IMR-90 (cell line): ENCODE data around the gene TNPO2. TPM values are rescaled to one million over a fixed set of nuclear protein-coding genes. Genes with fewer than 3 reads are reported as not detected.

ENCODE experiments used
- ATAC-seq: fragments of 200-7000 bp; cut with Tn5 transposase; 2 replicates; pipeline ENCODE4 v1.9.1; 2020; ENCODE audit warnings: low read depth, mild to moderate bottlenecking, moderate library complexity
- BruUV-seq: library from RNA; stranded (reverse); fragments of 400-500 nt; replicated peaks from 2 replicates; lab custom pipeline; 2021; lab: Mats Ljungman, UMichigan
- CTCF ChIA-PET: fragments of 300-600 bp; formaldehyde crosslinking; extraction: SDS; loops from one replicate; lab custom pipeline; 2021; ENCODE audit warnings: antibody characterized with exemption; lab: Yijun Ruan, JAX
- POLR2A ChIA-PET: fragments of 300-600 bp; sonication (Branson Sonifier 250); formaldehyde crosslinking; loops from one replicate; lab custom pipeline; 2022; ENCODE audit warnings: antibody characterized with exemption; ENCODE audit not compliant: unreplicated experiment; lab: Charles Lee
- DNase-seq: peaks from one replicate; pipeline ENCODE4 v3.0.0; 2013
- H2AFZ ChIP-seq: replicated peaks from 2 replicates; pipeline ENCODE3; 2013; ENCODE audit warnings: low read length, mild to moderate bottlenecking; ENCODE audit not compliant: poor library complexity
- H2AK5ac ChIP-seq: 2 replicates; pipeline ENCODE4 v1.6.1; 2013; ENCODE audit warnings: low read depth, low read length, inconsistent platforms
- H2AK9ac ChIP-seq: replicated peaks from 2 replicates; pipeline ENCODE3; 2013; ENCODE audit warnings: mild to moderate bottlenecking, low read depth, low read length, moderate library complexity; ENCODE audit not compliant: poor library complexity
- H2BK120ac ChIP-seq: 2 replicates; pipeline ENCODE4 v1.6.1; 2013; ENCODE audit warnings: low read depth, low read length, inconsistent platforms
- H2BK15ac ChIP-seq: 3 replicates; pipeline ENCODE4 v1.6.1; 2013; ENCODE audit warnings: low read depth, low read length, inconsistent platforms
- H2BK20ac ChIP-seq: 2 replicates; pipeline ENCODE4 v1.6.1; 2013; ENCODE audit warnings: low read depth, mild to moderate bottlenecking, inconsistent platforms, low read length, moderate library complexity
- H2BK5ac ChIP-seq: 2 replicates; pipeline ENCODE4 v1.6.1; 2013; ENCODE audit warnings: mild to moderate bottlenecking, low read depth, low read length, inconsistent platforms; ENCODE audit not compliant: poor library complexity, severe bottlenecking
- H3K14ac ChIP-seq: replicated peaks from 2 replicates; pipeline ENCODE4 v1.6.1; 2013; ENCODE audit warnings: low read depth, low read length, inconsistent platforms
- H3K18ac ChIP-seq: 2 replicates; pipeline ENCODE4 v1.6.1; 2013; ENCODE audit warnings: low read depth, low read length, control low read depth
- H3K23ac ChIP-seq: 2 replicates; pipeline ENCODE4 v1.6.1; 2013; ENCODE audit warnings: low read depth, low read length, inconsistent platforms
- H3K27ac ChIP-seq: 2 replicates; pipeline ENCODE4 v1.5.1; 2013; ENCODE audit warnings: mild to moderate bottlenecking, control low read depth, low read length; ENCODE audit not compliant: insufficient read depth
- H3K27me3 ChIP-seq: 2 replicates; pipeline ENCODE4 v1.6.1; 2013; ENCODE audit warnings: low read length; ENCODE audit not compliant: control insufficient read depth, insufficient read depth
- H3K36me3 ChIP-seq: 2 replicates; pipeline ENCODE4 v1.6.1; 2013; ENCODE audit warnings: low read length, mixed read lengths; ENCODE audit not compliant: control insufficient read depth, insufficient read depth
- H3K4ac ChIP-seq: 2 replicates; pipeline ENCODE4 v1.6.1; 2013; ENCODE audit warnings: low read depth, low read length, inconsistent platforms
- H3K4me1 ChIP-seq: 2 replicates; pipeline ENCODE4 v1.6.1; 2013; ENCODE audit warnings: low read length, mixed read lengths; ENCODE audit not compliant: control insufficient read depth, insufficient read depth
- H3K4me2 ChIP-seq: 2 replicates; pipeline ENCODE4 v1.6.1; 2013; ENCODE audit warnings: low read depth, mild to moderate bottlenecking, control low read depth, low read length, moderate library complexity
- H3K4me3 ChIP-seq: 2 replicates; pipeline ENCODE4 v1.5.1; 2013; ENCODE audit warnings: low read depth, mild to moderate bottlenecking, control low read depth, low read length, moderate library complexity; ENCODE audit not compliant: insufficient read depth
- H3K56ac ChIP-seq: 2 replicates; pipeline ENCODE4 v1.6.1; 2013; ENCODE audit warnings: low read length, inconsistent platforms; ENCODE audit not compliant: insufficient read depth; ENCODE audit errors: extremely low read depth
- H3K79me1 ChIP-seq, 2 experiments: 2 replicates each; pipeline ENCODE4 v1.6.1; 2013; ENCODE audit warnings: low read length in 2 of 2, inconsistent platforms in 1 of 2, low read depth in 1 of 2
- H3K9ac ChIP-seq: 2 replicates; pipeline ENCODE4 v1.6.1; 2013; ENCODE audit warnings: low read depth, low read length, control low read depth
- H3K9me1 ChIP-seq: 2 replicates; pipeline ENCODE4 v1.6.1; 2013; ENCODE audit warnings: low read length, inconsistent platforms; ENCODE audit not compliant: insufficient read depth
- H3K9me3 ChIP-seq: 2 replicates; pipeline ENCODE4 v1.6.1; 2013; ENCODE audit warnings: low read length; ENCODE audit not compliant: control insufficient read depth, insufficient read depth
- H4K20me1 ChIP-seq: 2 replicates; pipeline ENCODE4 v1.6.1; 2013; ENCODE audit warnings: low read length, inconsistent platforms; ENCODE audit not compliant: insufficient read depth
- H4K5ac ChIP-seq: 2 replicates; pipeline ENCODE4 v1.6.1; 2013; ENCODE audit warnings: mild to moderate bottlenecking, low read depth, low read length, control low read depth
- H4K8ac ChIP-seq, 2 experiments: 2 replicates each; pipeline ENCODE4 v1.6.1; 2013; ENCODE audit warnings: low read depth in 2 of 2, low read length in 2 of 2, control low read depth in 1 of 2, inconsistent platforms in 1 of 2
- H4K91ac ChIP-seq: 2 replicates; pipeline ENCODE4 v1.6.1; 2013; ENCODE audit warnings: low read depth, low read length, inconsistent platforms; ENCODE audit not compliant: insufficient read depth
- CEBPB ChIP-seq: IDR thresholded peaks from 2 replicates; pipeline ENCODE4 v1.6.1; 2012; ENCODE audit warnings: low read depth, low read length, improper control_type of control experiment
- CHD1 ChIP-seq: IDR thresholded peaks from 2 replicates; pipeline ENCODE4 v1.6.1; 2012; ENCODE audit warnings: low read depth, low read length, improper control_type of control experiment
- FOS ChIP-seq: fragments of 150-350 bp; IDR thresholded peaks from 2 replicates; pipeline ENCODE4 v1.6.1; 2016; ENCODE audit warnings: low read depth, low read length
- NFE2L2 ChIP-seq: fragments of 150-350 bp; IDR thresholded peaks from 2 replicates; pipeline ENCODE4 v1.6.1; 2016; ENCODE audit warnings: low read depth, mild to moderate bottlenecking, low read length
- RAD21 ChIP-seq: IDR thresholded peaks from 2 replicates; pipeline ENCODE4 v1.6.1; 2012; ENCODE audit warnings: low read length, improper control_type of control experiment
- RCOR1 ChIP-seq: IDR thresholded peaks from 2 replicates; pipeline ENCODE4 v1.6.1; 2012; ENCODE audit warnings: mild to moderate bottlenecking, low read length, improper control_type of control experiment; ENCODE audit not compliant: insufficient replicate concordance
- WGBS, 2 experiments: methylation state at CpG; one replicate each; pipeline versions ENCODE4 v1.1.5 to v1.1.7; 2013; ENCODE audit warnings: missing lambda C conversion rate in 2 of 2; ENCODE audit not compliant: insufficient read length in 1 of 2; ENCODE audit errors: extremely low coverage in 2 of 2; 5-methylcytosine and 5-hydroxymethylcytosine counted together
- dilution Hi-C: fragments of 300-500 bp; cut with HindIII; formaldehyde crosslinking; loops from one replicate; pipeline ENCODE4 v1.14.3; 2018; ENCODE audit warnings: low sequenced_read_pairs; ENCODE audit not compliant: unreplicated experiment
- in situ Hi-C: fragments of 300-500 bp; cut with MboI; formaldehyde crosslinking; loops from 3 replicates; pipeline ENCODE4 v1.14.3; 2019; ENCODE audit warnings: low sequenced_read_pairs, inconsistent platforms, mixed read lengths
- intact Hi-C: fragments of 100-400 bp; cut with micrococcal nuclease; formaldehyde crosslinking; loops from 2 replicates; pipeline ENCODE4 v1.10.0; 2022
- polyA plus RNA-seq, 3 experiments: library from polyadenylated mRNA; depleted of rRNA; stranded (reverse); fragments of >200 nt; gene quantifications; 2 replicates each; pipeline ENCODE4 v1.2.3, GENCODE V29; 2012; ENCODE audit warnings: low replicate concordance in 1 of 3
- total RNA-seq: library from RNA; depleted of rRNA; stranded (reverse); fragments of >200 nt; gene quantifications from 2 replicates; pipeline ENCODE4 v1.2.3, GENCODE V29; 2012
- TF ChIP-seq, protein P1 (sequence below): fragments of 150-350 bp; IDR thresholded peaks from 2 replicates; pipeline ENCODE4 v1.6.1; 2017; ENCODE audit warnings: mild to moderate bottlenecking, antibody characterized with exemption, low read length, low read depth

Gene TNPO2
- total and polyA plus RNA-seq, 2 of the 4 experiments (the other 2 are of a cell fraction) = 36.0 to 77.2 TPM

DNA sequence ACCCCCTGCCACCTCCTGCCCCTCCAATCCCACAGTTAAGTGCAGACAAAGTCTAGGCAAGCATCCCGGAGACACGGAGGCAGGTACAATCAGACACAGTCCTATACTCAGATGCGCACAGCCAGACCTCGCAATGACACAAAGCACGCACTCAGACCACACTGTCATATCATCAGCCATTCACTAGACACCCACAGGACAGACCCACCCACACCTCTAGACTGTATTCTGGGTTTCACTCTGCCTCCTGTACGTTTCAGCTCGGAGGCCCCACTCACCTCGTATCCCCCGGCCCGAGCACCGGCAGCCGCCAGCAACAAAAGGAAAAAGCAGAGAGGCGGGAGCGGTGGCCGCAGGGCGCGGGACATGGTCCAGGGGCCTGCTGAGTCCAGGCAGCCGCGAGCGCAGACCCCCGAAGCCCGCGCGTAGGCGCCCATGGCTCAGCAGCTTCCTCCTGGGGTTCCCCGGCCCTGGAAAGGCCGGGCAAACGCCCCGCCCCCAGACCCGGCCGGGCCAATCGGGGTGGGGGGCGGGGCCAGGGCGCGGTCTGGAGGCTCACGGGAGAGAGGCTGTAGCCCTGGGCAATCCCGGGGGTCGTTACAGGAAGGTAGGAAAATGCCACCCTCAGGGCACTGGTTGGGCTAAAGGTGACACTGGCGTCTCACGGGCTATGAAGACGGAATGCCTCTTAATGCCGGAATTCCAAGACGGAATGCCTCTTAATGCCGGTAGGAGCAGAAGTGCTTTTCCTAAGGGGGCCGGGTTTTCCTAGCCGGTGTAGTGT is 57.3 kb downstream of the TNPO2 start, which contains the start of the genes MAN2B1 and WDR83 (continued):
- TF ChIP-seq CHD1 (no peak), CEBPB (no peak)

DNA sequence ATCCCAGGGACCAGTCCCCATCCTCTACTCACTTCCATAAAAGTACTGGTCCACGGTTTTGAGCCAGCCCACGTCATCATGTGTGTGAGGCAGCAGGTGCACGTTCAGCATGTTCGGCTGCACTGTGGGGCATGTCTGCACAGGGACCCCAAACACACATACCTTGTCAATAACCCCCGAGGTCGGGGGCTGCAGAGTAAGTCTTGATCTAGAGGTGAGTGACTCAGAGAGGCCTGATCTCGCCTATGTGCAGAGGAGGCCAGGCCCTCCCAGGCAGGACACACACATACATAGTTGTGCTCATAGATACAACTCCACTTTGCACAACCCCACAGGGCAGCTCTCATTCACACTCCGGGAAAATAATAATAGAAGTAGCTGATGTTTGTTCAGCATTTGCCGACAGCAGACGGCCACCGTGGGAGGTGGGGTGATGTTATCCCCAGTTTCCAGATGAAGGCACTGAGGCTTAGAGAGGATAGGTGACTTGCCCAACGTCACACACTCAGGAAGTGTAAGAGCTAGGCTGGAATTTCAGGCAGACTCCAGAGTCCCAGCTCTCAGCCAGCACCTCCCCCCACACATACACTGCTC is 58.0 kb downstream of the TNPO2 start:
- H3K4ac ChIP-seq = peak overlapping the region; percentile 47; the same call in 1 of the 2 replicates
- 76% methylated on average over 5 of the region's 12 CpGs; no CpG with 5 or more reads in 1 of the 2 experiments for WGBS, 2 experiments
- H4K8ac ChIP-seq = peak overlapping the region; percentile 87; a peak in 3 of 4 replicates
- no TSS peak for BruUV-seq
- no peak for ATAC-seq
- no peak overlapping the region for H2BK20ac ChIP-seq
- CTCF ChIA-PET = no interaction called here
- H3K4me3 ChIP-seq = peak overlapping the region; percentile 85
- 0 out of 2 replicates have a peak overlapping the region, but pooled peaks have one; percentile 63 for H2AK5ac ChIP-seq
- peak; percentile 10 for DNase-seq
- H3K4me2 ChIP-seq = peak overlapping the region; percentile 88
- peaks cover 15% of the 10 kb centered on the region for H3K4me1 ChIP-seq
- H2AFZ ChIP-seq = peak overlapping the region; percentile 93
- H2AK9ac ChIP-seq = peak overlapping the region; percentile 97
- 0 out of 2 replicates have a peak overlapping the region, but pooled peaks have one; percentile 2 for H2BK120ac ChIP-seq
- intact Hi-C loops = no loop called here
- peak overlapping the region; percentile 96 for H3K14ac ChIP-seq
- H3K23ac ChIP-seq = 0 out of 2 replicates have a peak overlapping the region, but pooled peaks have one; percentile 36
- H3K27me3 ChIP-seq = no peaks in the 10 kb centered on the region
- no peak overlapping the region for H2BK15ac ChIP-seq
- peaks cover 23% of the 10 kb centered on the region for H3K36me3 ChIP-seq
- in situ Hi-C loops = no loop called here
- POLR2A ChIA-PET = no interaction called here
- H2BK5ac ChIP-seq = peak overlapping the region; percentile 18
- dilution Hi-C loops = no loop called here
- no peak overlapping the region for H4K91ac ChIP-seq
- no peaks in the 10 kb centered on the region for H3K9me3 ChIP-seq
- peaks cover 38 to 61% of the 10 kb centered on the region in 2 experiments for H3K79me1 ChIP-seq
- H3K27ac ChIP-seq = no peak overlapping the region; the same call in 1 of the 2 replicates
- 0 out of 2 replicates have a peak, but pooled peaks cover 13% of the 10 kb centered on the region for H3K9me1 ChIP-seq
- peak overlapping the region; percentile 66 for H3K9ac ChIP-seq
- no peaks in the 10 kb centered on the region for H4K20me1 ChIP-seq
- H3K18ac ChIP-seq = no peak overlapping the region
- TF ChIP-seq, protein P1, sequence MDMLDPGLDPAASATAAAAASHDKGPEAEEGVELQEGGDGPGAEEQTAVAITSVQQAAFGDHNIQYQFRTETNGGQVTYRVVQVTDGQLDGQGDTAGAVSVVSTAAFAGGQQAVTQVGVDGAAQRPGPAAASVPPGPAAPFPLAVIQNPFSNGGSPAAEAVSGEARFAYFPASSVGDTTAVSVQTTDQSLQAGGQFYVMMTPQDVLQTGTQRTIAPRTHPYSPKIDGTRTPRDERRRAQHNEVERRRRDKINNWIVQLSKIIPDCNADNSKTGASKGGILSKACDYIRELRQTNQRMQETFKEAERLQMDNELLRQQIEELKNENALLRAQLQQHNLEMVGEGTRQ = no peak
- TF ChIP-seq FOS (no peak), RCOR1 (no peak), NFE2L2 (no peak), RAD21 (no peak)
- H3K56ac ChIP-seq = no peak overlapping the region
- H4K5ac ChIP-seq = peak overlapping the region; percentile 14
